Gastrocnemius medialis (tissue), 4 donors: ENCODE data around the gene MDM1.

Experiments
- CTCF ChIP-seq, 5 experiments: fragments of 450-650 bp in 3 of 5; fragments of 200-600 bp in 2 of 5; sonication (generic) in 2 of 5; IDR thresholded peaks in 4 of 5; conservative IDR thresholded peaks in 1 of 5; 1 replicate in 4 of 5; 2 replicates in 1 of 5; pipeline ENCODE4 v1.5.1; 2016 to 2019; ENCODE audit warnings: antibody characterized with exemption in 5 of 5, mild to moderate bottlenecking in 3 of 5, moderate library complexity in 3 of 5
- POLR2A ChIP-seq, 2 donors: fragments of 450-650 bp; IDR thresholded peaks; one replicate each; pipeline ENCODE4 v1.6.1; 2017; ENCODE audit warnings: antibody characterized with exemption in 2 of 2, mild to moderate bottlenecking in 2 of 2, moderate library complexity in 2 of 2

GRCh38 chr12:68367116-68367515 lies 35.0 kb upstream of the MDM1 start:
- TF ChIP-seq CTCF (IDR thresholded peaks at IDR 0.05 in 4 of 5, conservative IDR thresholded peaks at IDR 0.05 in 1 of 5) = no peak
- TF ChIP-seq POLR2A (IDR thresholded peaks at IDR 0.05) = no peak
